ENCODE results near the gene MYO9B.
A peak's percentile ranks its signal among the peaks of the same experiment; 100 is the strongest.

The MYO9B gene

GRCh38 chr19:17205237-17206140, 129.9 kb downstream of the MYO9B start:
- no peak overlapping the region for H3K4me3 ChIP-seq (replicated peaks; ENCODE audit: low read depth, low read length)
- no peak for DNase-seq (ENCODE audit: extremely low read depth, low read depth)
- TF ChIP-seq, protein P1, sequence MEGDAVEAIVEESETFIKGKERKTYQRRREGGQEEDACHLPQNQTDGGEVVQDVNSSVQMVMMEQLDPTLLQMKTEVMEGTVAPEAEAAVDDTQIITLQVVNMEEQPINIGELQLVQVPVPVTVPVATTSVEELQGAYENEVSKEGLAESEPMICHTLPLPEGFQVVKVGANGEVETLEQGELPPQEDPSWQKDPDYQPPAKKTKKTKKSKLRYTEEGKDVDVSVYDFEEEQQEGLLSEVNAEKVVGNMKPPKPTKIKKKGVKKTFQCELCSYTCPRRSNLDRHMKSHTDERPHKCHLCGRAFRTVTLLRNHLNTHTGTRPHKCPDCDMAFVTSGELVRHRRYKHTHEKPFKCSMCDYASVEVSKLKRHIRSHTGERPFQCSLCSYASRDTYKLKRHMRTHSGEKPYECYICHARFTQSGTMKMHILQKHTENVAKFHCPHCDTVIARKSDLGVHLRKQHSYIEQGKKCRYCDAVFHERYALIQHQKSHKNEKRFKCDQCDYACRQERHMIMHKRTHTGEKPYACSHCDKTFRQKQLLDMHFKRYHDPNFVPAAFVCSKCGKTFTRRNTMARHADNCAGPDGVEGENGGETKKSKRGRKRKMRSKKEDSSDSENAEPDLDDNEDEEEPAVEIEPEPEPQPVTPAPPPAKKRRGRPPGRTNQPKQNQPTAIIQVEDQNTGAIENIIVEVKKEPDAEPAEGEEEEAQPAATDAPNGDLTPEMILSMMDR (IDR thresholded peaks at IDR 0.05; ENCODE audit: low read depth, low read length, missing control alignments), result peak; percentile 74

DNA sequence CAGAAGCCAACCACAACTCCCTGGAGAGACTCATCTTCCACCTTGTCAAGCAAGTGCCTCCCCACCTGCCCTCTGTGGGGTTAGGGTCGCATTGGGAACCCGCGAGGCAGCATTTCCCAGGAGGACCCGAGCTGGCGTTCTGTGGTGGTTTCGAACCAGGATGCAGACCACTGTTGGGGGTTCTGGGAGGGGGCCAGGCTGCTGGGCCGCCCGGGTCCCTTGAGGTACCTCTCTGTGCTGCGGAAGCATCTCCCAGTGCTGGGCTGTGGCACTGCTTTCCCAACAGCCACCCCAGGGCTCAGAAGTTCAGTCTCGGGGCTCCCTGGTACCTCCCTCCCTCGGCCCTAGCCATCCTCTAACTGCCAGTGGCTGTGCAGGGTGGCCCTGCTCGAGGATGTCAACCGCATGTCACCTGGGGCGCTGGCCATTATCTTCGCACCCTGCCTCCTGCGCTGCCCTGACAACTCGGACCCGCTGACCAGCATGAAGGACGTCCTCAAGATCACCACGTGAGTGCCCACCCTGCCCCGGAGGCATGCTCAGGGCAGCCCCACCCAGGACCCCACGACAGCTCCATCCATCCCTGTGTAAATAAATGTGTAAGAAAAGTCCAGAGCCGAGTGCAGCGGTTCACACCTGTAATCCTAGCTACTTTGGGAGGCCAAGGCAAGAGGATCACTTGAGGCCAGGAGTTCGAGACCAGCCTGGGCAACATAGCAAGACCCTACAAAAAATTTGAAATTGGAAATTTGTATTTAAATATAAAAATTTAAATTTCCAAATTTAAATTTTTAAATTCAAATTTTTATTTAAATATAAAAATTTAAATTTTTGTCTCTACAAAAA, 131.4 kb downstream of the MYO9B start:
- TF ChIP-seq, protein P1 (IDR thresholded peaks at IDR 0.05; ENCODE audit: low read depth, low read length, missing control alignments), result no peak
- no peak for DNase-seq (ENCODE audit: extremely low read depth, low read depth)
- no peak overlapping the region for H3K4me3 ChIP-seq (replicated peaks; ENCODE audit: low read depth, low read length)

DNA sequence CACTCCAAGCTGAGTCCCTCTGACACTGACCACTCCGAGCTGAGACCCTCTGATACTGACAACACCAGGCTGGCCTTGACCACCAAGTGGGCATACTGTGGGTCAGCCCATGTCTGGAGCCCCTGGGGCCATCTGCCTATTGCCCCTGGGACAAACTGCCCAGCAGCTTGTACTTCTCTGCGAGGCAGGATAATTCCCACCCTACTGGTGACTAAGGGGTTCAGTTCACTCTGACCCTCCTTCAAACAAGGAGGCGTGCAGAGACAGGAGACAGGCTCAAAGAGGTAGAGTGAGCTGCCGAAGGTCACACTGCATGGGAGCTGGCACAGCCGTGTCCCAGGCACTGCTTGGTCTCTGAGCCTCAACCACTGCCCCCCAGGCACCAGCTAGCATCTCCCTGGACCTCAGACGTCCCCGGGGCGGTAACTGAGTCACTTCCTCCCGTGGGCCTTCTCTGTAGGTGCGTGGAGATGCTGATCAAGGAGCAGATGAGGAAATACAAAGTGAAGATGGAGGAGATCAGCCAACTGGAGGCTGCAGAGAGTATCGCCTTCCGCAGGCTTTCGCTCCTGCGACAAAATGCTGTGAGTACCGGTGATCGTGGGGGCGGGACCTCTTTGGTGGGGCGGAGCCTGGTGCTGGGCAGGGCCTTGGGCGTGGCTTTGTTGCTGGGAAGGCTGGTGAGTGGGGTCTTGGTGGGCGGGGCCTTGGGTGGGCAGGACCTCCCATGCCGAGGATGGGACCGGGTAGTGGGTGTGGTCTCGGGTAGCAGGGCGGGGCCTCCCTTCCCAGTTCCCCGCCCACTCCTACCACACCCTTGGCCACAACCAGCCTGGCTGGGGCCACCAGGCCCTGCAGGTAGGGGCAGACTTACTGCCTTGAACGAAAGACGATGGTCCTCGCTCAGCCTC, 133.8 kb downstream of the MYO9B start:
- TF ChIP-seq, protein P1 (IDR thresholded peaks at IDR 0.05; ENCODE audit: low read depth, low read length, missing control alignments), result no peak
- DNase-seq (ENCODE audit: extremely low read depth, low read depth), result no peak
- no peak overlapping the region for H3K4me3 ChIP-seq (replicated peaks; ENCODE audit: low read depth, low read length)

DNA sequence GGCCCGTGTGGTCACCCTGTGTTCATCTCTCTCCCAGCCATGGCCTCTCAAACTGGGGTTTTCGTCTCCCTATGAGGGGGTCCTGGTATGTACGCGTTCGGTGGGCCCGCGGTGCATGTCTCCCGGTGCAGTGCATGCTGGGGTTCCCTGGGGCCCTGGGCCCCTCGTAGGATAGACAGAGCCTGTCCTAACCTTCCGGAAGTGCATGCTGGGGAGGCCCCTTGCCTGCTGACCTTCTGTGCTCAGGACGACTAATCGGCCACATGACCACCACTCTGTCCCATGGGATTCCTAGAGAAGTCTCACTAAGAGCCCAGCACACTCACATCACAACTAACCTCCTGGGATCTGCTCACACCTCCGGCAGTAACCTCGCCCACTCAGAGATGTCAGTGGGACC, 134.7 kb downstream of the MYO9B start:
- DNase-seq (ENCODE audit: extremely low read depth, low read depth), result no peak
- TF ChIP-seq, protein P1 (IDR thresholded peaks at IDR 0.05; ENCODE audit: low read depth, low read length, missing control alignments), result no peak
- no peak overlapping the region for H3K4me3 ChIP-seq (replicated peaks; ENCODE audit: low read depth, low read length)

GRCh38 chr19:17211547-17212446, 136.2 kb downstream of the MYO9B start:
- no peak for DNase-seq (ENCODE audit: extremely low read depth, low read depth)
- TF ChIP-seq, protein P1 (IDR thresholded peaks at IDR 0.05; ENCODE audit: low read depth, low read length, missing control alignments), result no peak
- H3K4me3 ChIP-seq (replicated peaks; ENCODE audit: low read depth, low read length), result no peak overlapping the region
